Measurements from ENCODE around the gene KAZN. TPM values are rescaled to one million over a fixed set of nuclear protein-coding genes. Genes with fewer than 3 reads are reported as not detected.

KAZN gene
- polyA plus RNA-seq, 2 donors = 29.3 to 32.0 TPM

DNA sequence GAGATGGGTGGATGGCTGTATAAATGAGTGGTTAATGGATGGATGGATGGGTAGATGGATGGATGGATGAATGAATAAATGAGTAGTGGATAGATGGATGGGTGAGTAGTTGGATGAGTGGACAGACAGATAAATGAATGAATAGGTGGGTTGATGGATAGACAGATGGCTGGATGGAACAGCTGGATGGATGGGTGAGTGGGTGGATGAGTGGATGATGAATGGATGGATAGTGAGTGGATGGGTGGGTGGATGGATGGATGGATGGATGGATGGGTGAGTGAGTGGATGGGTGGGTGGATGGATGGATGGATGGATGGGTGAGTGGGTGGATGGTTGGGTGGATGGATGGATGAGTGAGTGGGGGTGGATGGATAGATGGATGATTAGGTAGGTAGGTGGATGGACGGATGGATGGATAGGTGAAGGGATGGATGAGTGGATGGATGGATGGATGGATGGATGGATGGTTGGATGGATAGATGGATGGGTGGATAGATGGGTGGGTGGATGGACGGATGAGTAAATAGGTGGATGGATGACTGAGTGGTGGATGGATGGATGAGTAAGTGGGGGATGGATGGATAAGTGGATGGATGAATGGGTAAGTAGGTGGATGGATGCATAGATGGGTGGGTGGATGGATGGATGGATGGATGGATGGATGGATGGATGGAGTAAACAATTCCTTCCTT is 246.6 kb downstream of the KAZN start:
- Histone ChIP-seq H3K27ac (ENCODE audit: low read depth in 2 of 2, low read length in 1 of 2) (no peak overlapping the region), H3K4me1 (ENCODE audit: control insufficient read depth in 2 of 2, insufficient read depth in 2 of 2, low read length in 1 of 2) (peaks cover 0 to 2% of the 10 kb centered on the region in 2 donors), H3K4me3 (ENCODE audit: low read depth in 1 of 2, low read length in 2 of 2) (no peak overlapping the region), H3K36me3 (ENCODE audit: control insufficient read depth in 2 of 2, insufficient read depth in 2 of 2, low read length in 1 of 2) (no peaks in the 10 kb centered on the region), H3K9me3 (ENCODE audit: control insufficient read depth in 2 of 2, insufficient read depth in 1 of 2, low read depth in 1 of 2, low read length in 1 of 2) (peaks cover 0 to 6% of the 10 kb centered on the region in 2 donors), H3K27me3 (ENCODE audit: control insufficient read depth in 1 of 2, insufficient read depth in 2 of 2, low read length in 2 of 2) (no peaks in the 10 kb centered on the region)
- 93 to 95% methylated on average over 2 of the region's 2 CpGs for WGBS, 2 donors

GRCh38 chr1:14845851-14846250 is 247.4 kb downstream of the KAZN start:
- H3K27me3 ChIP-seq (ENCODE audit: control insufficient read depth in 1 of 2, insufficient read depth in 2 of 2, low read length in 2 of 2) = no peaks in the 10 kb centered on the region
- peaks cover 0 to under 1% of the 10 kb centered on the region in 2 donors for H3K4me1 ChIP-seq (ENCODE audit: control insufficient read depth in 2 of 2, insufficient read depth in 2 of 2, low read length in 1 of 2)
- 59 to 73% methylated on average over 5 of the region's 5 CpGs for WGBS, 2 donors
- no peak overlapping the region for H3K27ac ChIP-seq (ENCODE audit: low read depth in 2 of 2, low read length in 1 of 2)
- H3K4me3 ChIP-seq (ENCODE audit: low read depth in 1 of 2, low read length in 2 of 2) = no peak overlapping the region
- peaks cover 0 to 6% of the 10 kb centered on the region in 2 donors for H3K9me3 ChIP-seq (ENCODE audit: control insufficient read depth in 2 of 2, insufficient read depth in 1 of 2, low read depth in 1 of 2, low read length in 1 of 2)
- no peaks in the 10 kb centered on the region for H3K36me3 ChIP-seq (ENCODE audit: control insufficient read depth in 2 of 2, insufficient read depth in 2 of 2, low read length in 1 of 2)

DNA sequence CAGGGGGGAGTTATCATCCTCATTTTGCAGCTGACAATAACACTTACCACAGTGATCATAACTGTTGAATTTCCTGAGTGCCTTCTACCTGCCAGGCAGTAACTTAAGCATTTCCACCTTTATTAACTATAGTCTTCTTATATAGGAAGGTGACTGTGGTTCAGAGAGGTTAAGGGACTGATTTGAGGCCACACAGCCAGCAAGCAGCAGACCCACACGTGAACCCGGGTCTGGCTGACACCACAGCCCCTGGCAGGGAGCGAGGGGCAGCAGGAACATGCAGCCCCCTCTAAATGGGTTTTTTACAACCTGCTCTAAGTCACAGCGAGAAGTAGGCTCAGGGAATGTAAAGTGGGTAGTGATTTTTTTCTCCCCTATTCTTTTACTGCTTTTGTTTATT is 248.2 kb downstream of the KAZN start:
- Histone ChIP-seq H3K27ac (ENCODE audit: low read depth in 2 of 2, low read length in 1 of 2) (no peak overlapping the region), H3K27me3 (ENCODE audit: control insufficient read depth in 1 of 2, insufficient read depth in 2 of 2, low read length in 2 of 2) (no peaks in the 10 kb centered on the region), H3K36me3 (ENCODE audit: control insufficient read depth in 2 of 2, insufficient read depth in 2 of 2, low read length in 1 of 2) (no peaks in the 10 kb centered on the region), H3K4me1 (ENCODE audit: control insufficient read depth in 2 of 2, insufficient read depth in 2 of 2, low read length in 1 of 2) (peaks cover 0 to 2% of the 10 kb centered on the region in 2 donors), H3K4me3 (ENCODE audit: low read depth in 1 of 2, low read length in 2 of 2) (no peak overlapping the region), H3K9me3 (ENCODE audit: control insufficient read depth in 2 of 2, insufficient read depth in 1 of 2, low read depth in 1 of 2, low read length in 1 of 2) (peaks cover 0 to 5% of the 10 kb centered on the region in 2 donors)
- 86 to 87% methylated on average over 4 of the region's 4 CpGs for WGBS, 2 donors

- WGBS, 2 donors = 87 to 95% methylated on average over 6 of the region's 6 CpGs
- Histone ChIP-seq H3K27me3 (ENCODE audit: control insufficient read depth in 1 of 2, insufficient read depth in 2 of 2, low read length in 2 of 2) (no peaks in the 10 kb centered on the region), H3K36me3 (ENCODE audit: control insufficient read depth in 2 of 2, insufficient read depth in 2 of 2, low read length in 1 of 2) (no peaks in the 10 kb centered on the region), H3K4me3 (ENCODE audit: low read depth in 1 of 2, low read length in 2 of 2) (no peak overlapping the region), H3K9me3 (ENCODE audit: control insufficient read depth in 2 of 2, insufficient read depth in 1 of 2, low read depth in 1 of 2, low read length in 1 of 2) (no peaks in the 10 kb centered on the region), H3K4me1 (ENCODE audit: control insufficient read depth in 2 of 2, insufficient read depth in 2 of 2, low read length in 1 of 2) (peaks cover 2 to 6% of the 10 kb centered on the region in 2 donors), H3K27ac (ENCODE audit: low read depth in 2 of 2, low read length in 1 of 2) (no peak overlapping the region)
These were observed 249.7 kb downstream of the KAZN start for GRCh38 chr1:14848203-14848602.

DNA sequence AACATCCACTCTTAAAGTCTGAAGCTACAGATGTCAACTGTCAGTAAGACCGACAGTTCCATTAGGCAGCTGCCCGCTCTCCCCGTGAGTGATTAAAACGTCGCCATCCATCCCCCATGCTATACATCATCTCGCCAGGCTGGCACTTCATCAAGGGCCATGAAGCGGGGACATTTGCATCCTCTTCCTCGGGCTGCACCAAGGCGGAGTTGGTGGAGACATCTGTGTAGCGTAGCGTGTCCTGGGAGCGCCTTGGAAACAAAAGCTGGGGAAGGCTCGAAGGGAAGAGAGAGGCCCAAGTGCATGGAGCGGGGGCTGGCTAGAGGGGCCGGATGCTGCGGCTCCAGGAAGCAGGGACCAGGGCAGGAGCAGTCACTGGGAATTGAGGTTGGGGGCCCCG is 250.1 kb downstream of the KAZN start:
- no peaks in the 10 kb centered on the region for H3K36me3 ChIP-seq (ENCODE audit: control insufficient read depth in 2 of 2, insufficient read depth in 2 of 2, low read length in 1 of 2)

DNA sequence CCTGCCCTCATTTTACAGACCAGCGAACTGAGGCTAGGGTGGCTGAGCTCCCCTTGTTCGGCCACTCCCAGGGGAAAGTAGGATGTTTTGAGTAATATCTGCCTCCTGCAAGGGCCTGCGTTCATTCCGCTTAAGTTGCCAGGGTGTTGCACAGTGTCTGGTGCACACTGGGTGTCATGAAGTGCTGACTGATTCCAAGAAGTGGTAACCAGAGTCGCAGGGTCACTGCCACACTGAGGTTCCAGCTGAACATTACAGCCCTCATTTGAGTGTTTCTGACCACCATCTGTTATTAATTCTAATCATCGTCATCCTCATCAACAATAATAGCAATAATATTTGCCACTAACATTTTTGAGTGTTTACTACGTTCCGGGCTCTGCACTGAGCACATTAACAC is 250.6 kb downstream of the KAZN start:
- H3K27me3 ChIP-seq (ENCODE audit: control insufficient read depth in 1 of 2, insufficient read depth in 2 of 2, low read length in 2 of 2) = no peaks in the 10 kb centered on the region
- H3K9me3 ChIP-seq (ENCODE audit: control insufficient read depth in 2 of 2, insufficient read depth in 1 of 2, low read depth in 1 of 2, low read length in 1 of 2) = no peaks in the 10 kb centered on the region
- H3K4me3 ChIP-seq (ENCODE audit: low read depth in 1 of 2, low read length in 2 of 2) = no peak overlapping the region
- no peak overlapping the region for H3K27ac ChIP-seq (ENCODE audit: low read depth in 2 of 2, low read length in 1 of 2)
- 85 to 86% methylated on average over 8 of the region's 8 CpGs for WGBS, 2 donors
- H3K36me3 ChIP-seq (ENCODE audit: control insufficient read depth in 2 of 2, insufficient read depth in 2 of 2, low read length in 1 of 2) = no peaks in the 10 kb centered on the region
- peaks cover 2 to 8% of the 10 kb centered on the region in 2 donors for H3K4me1 ChIP-seq (ENCODE audit: control insufficient read depth in 2 of 2, insufficient read depth in 2 of 2, low read length in 1 of 2)

More for the DNA sequence above, 250.1 kb downstream of the KAZN start:
- 81 to 85% methylated on average over 17 of the region's 17 CpGs for WGBS, 2 donors
- peaks cover 2 to 8% of the 10 kb centered on the region in 2 donors for H3K4me1 ChIP-seq (ENCODE audit: control insufficient read depth in 2 of 2, insufficient read depth in 2 of 2, low read length in 1 of 2)
- H3K9me3 ChIP-seq (ENCODE audit: control insufficient read depth in 2 of 2, insufficient read depth in 1 of 2, low read depth in 1 of 2, low read length in 1 of 2) = no peaks in the 10 kb centered on the region
- no peak overlapping the region for H3K27ac ChIP-seq (ENCODE audit: low read depth in 2 of 2, low read length in 1 of 2)
- H3K27me3 ChIP-seq (ENCODE audit: control insufficient read depth in 1 of 2, insufficient read depth in 2 of 2, low read length in 2 of 2) = no peaks in the 10 kb centered on the region
- no peak overlapping the region for H3K4me3 ChIP-seq (ENCODE audit: low read depth in 1 of 2, low read length in 2 of 2)

GRCh38 chr1:14850563-14850962 is 252.1 kb downstream of the KAZN start:
- no peaks in the 10 kb centered on the region for H3K36me3 ChIP-seq (ENCODE audit: control insufficient read depth in 2 of 2, insufficient read depth in 2 of 2, low read length in 1 of 2)
- H3K4me3 ChIP-seq (ENCODE audit: low read depth in 1 of 2, low read length in 2 of 2) = no peak overlapping the region
- WGBS, 2 donors = 62 to 64% methylated on average over 5 of the region's 5 CpGs
- H3K9me3 ChIP-seq (ENCODE audit: control insufficient read depth in 2 of 2, insufficient read depth in 1 of 2, low read depth in 1 of 2, low read length in 1 of 2) = no peaks in the 10 kb centered on the region
- peaks cover 2 to 8% of the 10 kb centered on the region in 2 donors for H3K4me1 ChIP-seq (ENCODE audit: control insufficient read depth in 2 of 2, insufficient read depth in 2 of 2, low read length in 1 of 2)
- no peaks in the 10 kb centered on the region for H3K27me3 ChIP-seq (ENCODE audit: control insufficient read depth in 1 of 2, insufficient read depth in 2 of 2, low read length in 2 of 2)
- no peak overlapping the region for H3K27ac ChIP-seq (ENCODE audit: low read depth in 2 of 2, low read length in 1 of 2)

DNA sequence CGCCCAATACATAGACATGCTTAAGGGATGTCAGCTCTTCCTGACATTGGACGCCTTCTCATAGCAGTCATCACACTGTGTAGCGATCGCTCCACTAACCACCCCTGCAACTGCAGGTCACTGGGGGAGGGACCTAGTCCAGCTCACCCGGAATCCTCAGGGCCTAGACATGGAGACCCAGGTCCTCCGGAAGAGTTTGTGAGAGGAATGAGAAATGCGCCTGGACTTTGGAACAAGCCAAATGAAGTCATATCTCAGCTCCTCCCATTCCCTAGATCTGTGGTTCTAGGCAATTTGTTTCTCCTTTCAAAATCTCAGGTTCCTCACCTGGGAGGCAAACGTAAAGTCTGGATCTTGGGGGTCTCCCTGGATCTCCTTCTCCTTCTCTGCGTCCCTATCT is 253.3 kb downstream of the KAZN start:
- no peak overlapping the region for H3K27ac ChIP-seq (ENCODE audit: low read depth in 2 of 2, low read length in 1 of 2)
- H3K36me3 ChIP-seq (ENCODE audit: control insufficient read depth in 2 of 2, insufficient read depth in 2 of 2, low read length in 1 of 2) = no peaks in the 10 kb centered on the region
- no peak overlapping the region for H3K4me3 ChIP-seq (ENCODE audit: low read depth in 1 of 2, low read length in 2 of 2)
- WGBS, 2 donors = 86 to 91% methylated on average over 9 of the region's 9 CpGs
- H3K27me3 ChIP-seq (ENCODE audit: control insufficient read depth in 1 of 2, insufficient read depth in 2 of 2, low read length in 2 of 2) = no peaks in the 10 kb centered on the region
- H3K9me3 ChIP-seq (ENCODE audit: control insufficient read depth in 2 of 2, insufficient read depth in 1 of 2, low read depth in 1 of 2, low read length in 1 of 2) = no peaks in the 10 kb centered on the region
- peaks cover 2 to 8% of the 10 kb centered on the region in 2 donors for H3K4me1 ChIP-seq (ENCODE audit: control insufficient read depth in 2 of 2, insufficient read depth in 2 of 2, low read length in 1 of 2)

DNA sequence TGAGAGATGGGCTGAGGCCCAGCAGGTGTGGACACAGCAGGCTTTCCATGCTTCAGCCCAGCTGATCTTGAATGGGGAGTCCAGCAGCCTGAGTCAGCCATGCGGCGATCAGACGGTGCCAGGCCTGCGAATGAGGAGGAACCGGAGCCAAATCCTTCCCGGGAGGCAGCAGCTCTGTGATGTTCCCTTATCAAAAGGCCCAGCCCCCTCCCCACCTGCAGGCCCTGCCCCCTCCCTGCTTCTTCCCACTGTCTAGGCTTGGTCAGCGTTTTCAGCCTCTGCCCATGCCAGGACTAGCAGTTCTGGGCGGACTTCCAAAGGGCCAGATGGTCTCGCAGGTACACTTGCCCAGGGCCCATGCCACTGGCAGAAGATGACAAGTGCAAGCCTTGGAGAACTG is 253.8 kb downstream of the KAZN start:
- H3K9me3 ChIP-seq (ENCODE audit: control insufficient read depth in 2 of 2, insufficient read depth in 1 of 2, low read depth in 1 of 2, low read length in 1 of 2) = no peaks in the 10 kb centered on the region
- no peaks in the 10 kb centered on the region for H3K27me3 ChIP-seq (ENCODE audit: control insufficient read depth in 1 of 2, insufficient read depth in 2 of 2, low read length in 2 of 2)
- no peak overlapping the region for H3K4me3 ChIP-seq (ENCODE audit: low read depth in 1 of 2, low read length in 2 of 2)
- H3K4me1 ChIP-seq (ENCODE audit: control insufficient read depth in 2 of 2, insufficient read depth in 2 of 2, low read length in 1 of 2) = peaks cover 2 to 8% of the 10 kb centered on the region in 2 donors
- no peaks in the 10 kb centered on the region for H3K36me3 ChIP-seq (ENCODE audit: control insufficient read depth in 2 of 2, insufficient read depth in 2 of 2, low read length in 1 of 2)
- H3K27ac ChIP-seq (ENCODE audit: low read depth in 2 of 2, low read length in 1 of 2) = no peak overlapping the region
- WGBS, 2 donors = 66 to 73% methylated on average over 9 of the region's 9 CpGs

- 75 to 80% methylated on average over 5 of the region's 5 CpGs for WGBS, 2 donors
- no peak overlapping the region for H3K4me3 ChIP-seq (ENCODE audit: low read depth in 1 of 2, low read length in 2 of 2)
- no peaks in the 10 kb centered on the region for H3K27me3 ChIP-seq (ENCODE audit: control insufficient read depth in 1 of 2, insufficient read depth in 2 of 2, low read length in 2 of 2)
- peaks cover 2 to 8% of the 10 kb centered on the region in 2 donors for H3K4me1 ChIP-seq (ENCODE audit: control insufficient read depth in 2 of 2, insufficient read depth in 2 of 2, low read length in 1 of 2)
- H3K9me3 ChIP-seq (ENCODE audit: control insufficient read depth in 2 of 2, insufficient read depth in 1 of 2, low read depth in 1 of 2, low read length in 1 of 2) = no peaks in the 10 kb centered on the region
- no peak overlapping the region for H3K27ac ChIP-seq (ENCODE audit: low read depth in 2 of 2, low read length in 1 of 2)
- no peaks in the 10 kb centered on the region for H3K36me3 ChIP-seq (ENCODE audit: control insufficient read depth in 2 of 2, insufficient read depth in 2 of 2, low read length in 1 of 2)
These were observed 255.0 kb downstream of the KAZN start for GRCh38 chr1:14853518-14853917.
